MG63 (cell line): ENCODE results near the gene OR13F1. TPM values are rescaled to one million over a fixed set of nuclear protein-coding genes. Genes with fewer than 3 reads are reported as not detected.
"Not testable (repeated sequence)": the region's sequence is repeated elsewhere in the genome, so short reads cannot be mapped to it uniquely, and the experiment has no call there.

Source experiments
- DNase-seq: peaks from one replicate; pipeline ENCODE4 v3.0.0-alpha.2; 2020
- H3K27me3 ChIP-seq: fragments of 250-450 bp; sonication (Bioruptor Pico); 2 replicates; pipeline ENCODE4 v1.5.1; 2020; ENCODE audit warnings: mild to moderate bottlenecking, moderate library complexity
- H3K36me3 ChIP-seq: fragments of 250-450 bp; sonication (Bioruptor Pico); 2 replicates; pipeline ENCODE4 v1.5.1; 2020; ENCODE audit warnings: mild to moderate bottlenecking, moderate library complexity
- H3K4me3 ChIP-seq: fragments of 250-450 bp; sonication (Bioruptor Pico); 2 replicates; pipeline ENCODE4 v1.5.1; 2020; ENCODE audit warnings: mild to moderate bottlenecking, moderate library complexity
- H3K9me3 ChIP-seq: fragments of 250-450 bp; sonication (Bioruptor Pico); 2 replicates; pipeline ENCODE4 v1.5.1; 2020; ENCODE audit warnings: mild to moderate bottlenecking, moderate library complexity
- total RNA-seq: library from RNA; depleted of rRNA; stranded (reverse); fragments of >200 nt; shearing (Covaris generic); gene quantifications from 2 replicates; pipeline ENCODE4 v1.2.3, GENCODE V29; 2014; ENCODE audit warnings: low replicate concordance; rRNA removed

Gene OR13F1
- not detected in 2 replicates for total RNA-seq

DNA sequence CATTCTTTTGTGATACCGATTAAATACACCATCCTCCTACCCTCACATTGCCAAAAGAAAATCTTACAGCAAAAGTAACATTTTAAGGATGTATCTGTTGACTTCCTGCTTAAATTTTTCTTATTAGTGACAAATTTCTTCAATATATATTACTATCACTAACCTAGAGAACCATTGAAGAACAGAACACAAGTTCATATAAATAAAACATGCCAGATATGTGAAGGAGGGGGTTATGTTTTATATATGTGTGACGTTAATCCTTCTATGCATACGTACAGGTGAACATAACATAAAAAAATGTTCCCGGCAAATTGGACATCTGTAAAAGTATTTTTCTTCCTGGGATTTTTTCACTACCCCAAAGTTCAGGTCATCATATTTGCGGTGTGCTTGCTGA is at the start of gene OR13F1:
Gene OR13F1 (plus strand): TSS at position 301 of the 400 bp plus-strand sequence. CDS start 0 bp downstream, at position 301.
- H3K36me3 ChIP-seq, result no peaks in the 10 kb centered on the region
- H3K27me3 ChIP-seq, result no peaks in the 10 kb centered on the region
- DNase-seq, result no peak
- no peaks in the 10 kb centered on the region for H3K9me3 ChIP-seq
- no peak within 1 kb of the TSS for H3K4me3 ChIP-seq

GRCh38 chr9:104456831-104457230 is 47.2 kb upstream of the OR13F1 start:
- Histone ChIP-seq H3K9me3 (no peaks in the 10 kb centered on the region), H3K36me3 (no peaks in the 10 kb centered on the region), H3K4me3 (no peak overlapping the region), H3K27me3 (no peaks in the 10 kb centered on the region)
- DNase-seq, result no peak

DNA sequence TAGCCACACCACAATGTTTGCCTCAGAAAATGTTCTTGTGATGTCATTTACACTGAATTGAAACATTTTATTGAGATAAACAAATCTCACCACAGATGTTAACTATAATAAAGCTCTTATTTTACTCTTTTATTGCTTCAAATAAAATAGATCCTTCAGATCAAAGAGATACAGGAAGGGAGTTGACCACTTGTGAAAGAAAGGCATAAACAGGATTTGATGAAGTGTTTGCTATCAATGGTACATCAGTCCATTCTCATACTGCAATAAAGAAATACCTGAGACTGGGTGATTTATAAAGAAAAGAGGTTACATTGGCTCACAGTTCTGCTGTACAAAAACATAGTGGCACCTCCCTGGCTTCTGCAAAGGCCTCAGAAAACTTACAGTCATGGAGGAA is 40.2 kb upstream of the OR13F1 start:
- Histone ChIP-seq H3K9me3 (no peaks in the 10 kb centered on the region), H3K36me3 (no peaks in the 10 kb centered on the region), H3K27me3 (no peaks in the 10 kb centered on the region), H3K4me3 (no peak overlapping the region)
- DNase-seq, result no peak

DNA sequence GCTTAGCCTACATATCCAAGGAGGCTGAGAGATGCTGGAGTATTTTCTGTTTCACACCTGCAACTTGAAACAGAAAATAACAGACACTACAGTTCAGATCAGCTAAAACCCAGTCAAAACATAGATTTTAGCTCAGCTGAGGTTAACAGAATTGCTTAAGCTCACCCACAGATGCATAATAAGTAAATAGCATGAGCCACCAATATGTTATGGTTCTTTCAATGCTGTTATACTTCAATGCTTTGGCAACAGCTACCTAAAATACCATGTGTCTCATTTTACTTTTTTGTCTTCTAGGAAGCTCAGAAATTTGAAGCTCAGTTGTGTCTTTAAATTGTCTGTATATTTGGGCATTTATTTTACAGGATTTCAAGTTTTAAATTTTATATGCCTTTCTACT is 35.8 kb upstream of the OR13F1 start:
- Histone ChIP-seq H3K27me3 (no peaks in the 10 kb centered on the region), H3K36me3 (no peaks in the 10 kb centered on the region), H3K4me3 (no peak overlapping the region), H3K9me3 (no peaks in the 10 kb centered on the region)
- DNase-seq, result no peak

GRCh38 chr9:104482921-104483570 is 21.0 kb upstream of the OR13F1 start:
- H3K9me3 ChIP-seq, result no peaks in the 10 kb centered on the region
- no peaks in the 10 kb centered on the region for H3K27me3 ChIP-seq
- H3K36me3 ChIP-seq, result no peaks in the 10 kb centered on the region
- no peak overlapping the region for H3K4me3 ChIP-seq
- DNase-seq, result no peak

DNA sequence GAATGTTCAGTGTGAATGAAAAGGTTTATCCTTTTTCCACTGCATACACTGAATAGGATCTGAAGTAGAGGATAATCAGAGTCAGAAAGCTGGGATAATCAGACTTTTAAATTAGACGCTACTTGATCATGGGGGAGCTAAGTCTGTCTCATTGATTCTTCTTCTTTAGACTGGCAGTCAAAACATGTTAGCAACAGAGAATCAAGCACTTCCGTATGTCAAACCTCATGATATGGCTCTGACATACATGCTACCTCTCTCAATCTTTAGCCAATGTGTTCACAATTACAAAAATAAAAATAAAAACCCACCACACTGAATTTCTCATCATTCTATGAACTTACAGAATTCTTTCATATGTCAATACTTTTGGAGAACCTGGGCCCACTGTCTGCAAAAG is 19.0 kb upstream of the OR13F1 start:
- Histone ChIP-seq H3K9me3 (no peaks in the 10 kb centered on the region), H3K27me3 (no peaks in the 10 kb centered on the region), H3K4me3 (no peak overlapping the region), H3K36me3 (no peaks in the 10 kb centered on the region)
- no peak for DNase-seq

DNA sequence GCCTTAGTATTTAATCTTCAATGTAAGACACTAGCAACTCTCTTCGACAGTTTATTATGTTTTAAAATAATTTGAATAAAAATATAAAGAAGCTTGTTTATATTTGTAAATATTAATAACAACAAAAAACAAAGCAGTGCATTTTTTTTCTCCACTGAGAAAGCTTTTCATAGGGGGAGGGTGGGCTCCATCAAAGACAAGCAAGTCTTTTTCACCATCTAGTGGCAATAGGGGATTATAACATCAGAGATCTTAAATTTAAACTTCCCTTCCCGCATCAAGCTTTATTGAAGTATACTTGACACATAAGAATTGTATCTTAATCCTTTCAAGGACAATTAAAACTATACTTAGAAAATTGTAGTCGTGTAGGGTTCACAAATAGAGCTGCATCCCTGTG is 9.3 kb upstream of the OR13F1 start:
- Histone ChIP-seq H3K9me3 (no peaks in the 10 kb centered on the region), H3K36me3 (no peaks in the 10 kb centered on the region), H3K4me3 (no peak overlapping the region), H3K27me3 (no peaks in the 10 kb centered on the region)
- no peak for DNase-seq

DNA sequence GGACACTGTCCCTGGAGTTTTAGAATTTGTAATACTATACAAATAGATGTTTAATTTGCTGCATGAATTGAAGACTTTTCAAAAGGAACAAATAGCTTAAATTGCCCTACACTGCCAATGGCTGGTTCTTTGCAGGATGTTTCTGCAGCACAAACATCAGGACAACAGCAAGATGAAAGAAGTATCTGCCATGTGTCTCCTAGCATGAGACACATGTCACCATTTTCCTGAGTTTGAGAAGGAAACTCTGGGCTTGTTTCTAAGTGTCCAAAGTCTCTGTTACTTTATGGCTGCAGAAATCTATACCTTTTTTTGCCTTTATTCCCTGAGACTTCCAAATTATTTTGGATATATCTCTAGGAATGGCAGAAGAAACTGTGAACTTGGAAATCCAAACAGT is 623 bp upstream of the OR13F1 start:
- H3K9me3 ChIP-seq, result no peaks in the 10 kb centered on the region
- no peaks in the 10 kb centered on the region for H3K27me3 ChIP-seq
- no peak for DNase-seq
- H3K36me3 ChIP-seq, result no peaks in the 10 kb centered on the region
- H3K4me3 ChIP-seq, result no peak overlapping the region

- no peak for DNase-seq
- Histone ChIP-seq H3K4me3 (no peak overlapping the region), H3K9me3 (no peaks in the 10 kb centered on the region), H3K27me3 (no peaks in the 10 kb centered on the region), H3K36me3 (no peaks in the 10 kb centered on the region)
These were observed 2.5 kb downstream of the OR13F1 start for GRCh38 chr9:104506565-104506964.

GRCh38 chr9:104514901-104515300 is 10.8 kb downstream of the OR13F1 start:
- no peaks in the 10 kb centered on the region for H3K27me3 ChIP-seq
- H3K36me3 ChIP-seq, result no peaks in the 10 kb centered on the region
- H3K9me3 ChIP-seq, result no peaks in the 10 kb centered on the region
- no peak for DNase-seq
- H3K4me3 ChIP-seq, result no peak overlapping the region

DNA sequence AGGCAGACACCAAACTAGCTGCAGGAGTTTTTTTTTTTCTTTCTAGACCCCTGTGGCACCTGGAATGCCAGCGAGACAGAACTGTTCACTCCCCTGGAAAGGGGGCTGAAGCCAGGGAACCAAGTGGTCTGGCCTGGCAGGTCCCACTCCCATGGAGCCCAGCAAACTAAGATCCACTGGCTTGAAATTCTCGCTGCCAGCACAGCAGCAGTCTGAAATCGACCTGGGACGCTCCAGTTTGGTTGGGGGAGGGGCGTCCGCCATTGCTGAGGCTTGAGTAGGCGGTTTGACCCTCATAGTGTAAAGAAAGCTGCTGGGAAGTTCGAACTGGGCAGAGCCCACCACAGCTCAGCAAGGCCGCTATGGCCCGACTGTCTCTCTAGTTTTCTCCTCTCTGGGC is 16.2 kb downstream of the OR13F1 start:
- H3K27me3 ChIP-seq, H3K36me3 ChIP-seq, DNase-seq, H3K9me3 ChIP-seq, H3K4me3 ChIP-seq: not testable (repeated sequence)

GRCh38 chr9:104527109-104527508 is 23.0 kb downstream of the OR13F1 start, which contains the start of gene OR13C4:
Gene OR13C4 (minus strand): TSS chr9:104527209. CDS start chr9:104527209, 0 bp downstream.
- Histone ChIP-seq H3K36me3 (no peaks in the 10 kb centered on the region), H3K4me3 (no peak within 1 kb of the TSS), H3K9me3 (no peaks in the 10 kb centered on the region; the same call in 1 of the 2 replicates), H3K27me3 (no peaks in the 10 kb centered on the region)
- no peak for DNase-seq

DNA sequence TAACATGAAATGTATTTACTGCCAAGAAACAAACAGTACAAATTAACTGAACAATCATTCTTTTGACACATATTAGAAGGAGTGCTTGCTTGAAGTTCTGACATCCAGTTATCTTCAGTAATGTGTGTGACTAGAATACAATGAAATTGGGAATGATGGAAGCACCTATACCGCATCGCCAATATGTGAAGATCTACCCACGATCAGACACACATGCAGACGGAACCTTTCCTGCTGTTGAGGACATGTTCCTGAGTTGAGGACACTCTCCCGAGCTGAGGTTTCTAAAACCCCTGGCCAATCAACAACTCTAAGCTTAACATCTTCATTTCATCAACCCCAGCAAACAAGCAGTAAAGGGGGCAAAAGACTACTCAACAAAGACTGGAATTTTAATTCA is 32.7 kb downstream of the OR13F1 start, which contains the start of gene OR13C3:
Gene OR13C3 (minus strand): TSS at position 101 of the 400 bp plus-strand sequence. CDS start 133 bp downstream, outside the sequence.
- no peak for DNase-seq
- Histone ChIP-seq H3K27me3 (no peaks in the 10 kb centered on the region), H3K4me3 (no peak within 1 kb of the TSS), H3K36me3 (no peaks in the 10 kb centered on the region), H3K9me3 (no peaks in the 10 kb centered on the region)

- H3K27me3 ChIP-seq, result no peaks in the 10 kb centered on the region
- no peak for DNase-seq
- no peak overlapping the region for H3K4me3 ChIP-seq
- H3K36me3 ChIP-seq, result no peaks in the 10 kb centered on the region
- no peaks in the 10 kb centered on the region for H3K9me3 ChIP-seq
These were observed 35.2 kb downstream of the OR13F1 start for GRCh38 chr9:104539275-104539674.

GRCh38 chr9:104544644-104545043 is 40.6 kb downstream of the OR13F1 start:
- no peak for DNase-seq
- H3K36me3 ChIP-seq, result no peaks in the 10 kb centered on the region
- no peaks in the 10 kb centered on the region for H3K27me3 ChIP-seq
- H3K9me3 ChIP-seq, result no peaks in the 10 kb centered on the region
- H3K4me3 ChIP-seq, result peak overlapping the region; percentile 13

- no peak for DNase-seq
- Histone ChIP-seq H3K9me3 (no peaks in the 10 kb centered on the region), H3K27me3 (no peaks in the 10 kb centered on the region), H3K36me3 (no peaks in the 10 kb centered on the region), H3K4me3 (no peak overlapping the region)
These were observed 49.2 kb downstream of the OR13F1 start for GRCh38 chr9:104553261-104553660.
